Vagina (tissue), 2 donors: Measurements from ENCODE around the gene CISTR. TPM values are rescaled to one million over a fixed set of nuclear protein-coding genes. Genes with fewer than 3 reads are reported as not detected.
A peak's percentile ranks its signal among the peaks of the same experiment; 100 is the strongest.
"Not testable (repeated sequence)": the region's sequence is repeated elsewhere in the genome, so short reads cannot be mapped to it uniquely, and the experiment has no call there.

Experiments used
- DNase-seq, 2 donors: peaks; one replicate each; pipeline ENCODE4 v3.0.0-alpha.2; 2017; ENCODE audit errors: extremely low spot score in 2 of 2
- H3K27ac ChIP-seq: fragments of 200-600 bp; sonication (generic); one replicate; pipeline ENCODE4 v1.5.1; 2019
- H3K27me3 ChIP-seq: fragments of 200-600 bp; sonication (generic); one replicate; pipeline ENCODE4 v1.5.1; 2019
- H3K36me3 ChIP-seq, 2 donors: fragments of 200-600 bp; sonication (generic); one replicate each; pipeline ENCODE4 v1.5.1; 2017 to 2019
- H3K4me1 ChIP-seq: fragments of 200-600 bp; sonication (generic); one replicate; pipeline ENCODE4 v1.5.1; 2019
- H3K4me3 ChIP-seq, 2 donors: fragments of 200-600 bp; sonication (generic); 1 replicate in 1 of 2; 2 replicates in 1 of 2; pipeline ENCODE4 v1.5.1; 2016 to 2019
- H3K9me3 ChIP-seq: fragments of 200-600 bp; sonication (generic); one replicate; pipeline ENCODE4 v1.5.1; 2019
- CTCF ChIP-seq, 3 experiments: fragments of 450-650 bp in 2 of 3; fragments of 200-600 bp in 1 of 3; sonication (generic) in 1 of 3; IDR thresholded peaks; one replicate each; pipeline ENCODE4 v1.5.1; 2017 to 2019; ENCODE audit warnings: antibody characterized with exemption in 3 of 3, mild to moderate bottlenecking in 2 of 3, moderate library complexity in 2 of 3
- POLR2A ChIP-seq, 2 donors: fragments of 450-650 bp; IDR thresholded peaks; one replicate each; pipeline ENCODE4 v1.6.1; 2017; ENCODE audit warnings: antibody characterized with exemption in 2 of 2, mild to moderate bottlenecking in 2 of 2, moderate library complexity in 2 of 2
- POLR2AphosphoS5 ChIP-seq, 2 donors: sonication (generic); formaldehyde crosslinking; IDR thresholded peaks; one replicate each; pipeline ENCODE4 v1.9.0; 2017; ENCODE audit warnings: antibody characterized with exemption in 2 of 2, mild to moderate bottlenecking in 2 of 2, low read depth in 1 of 2; ENCODE audit not compliant: insufficient read depth in 1 of 2
- intact Hi-C: fragments of 100-400 bp; cut with DNase I; formaldehyde crosslinking; loops from one replicate; pipeline ENCODE4 v1.15.1; 2023
- total RNA-seq: library from RNA; depleted of rRNA; stranded (reverse); fragments of >200 nt; gene quantifications from one replicate; pipeline ENCODE4 v1.2.3, GENCODE V29; 2016

The CISTR gene
- total RNA-seq, 1 donor from 2014 or later, result not detected

- H3K27me3 ChIP-seq, result no peaks in the 10 kb centered on the region
- no peaks in the 10 kb centered on the region for H3K9me3 ChIP-seq
- DNase-seq, result no peak
- peak overlapping the region; percentile 72 for H3K27ac ChIP-seq
- peak overlapping the region; percentile 82 to 95 for H3K4me3 ChIP-seq
- intact Hi-C loops, result no loop called here
- TF ChIP-seq CTCF (IDR thresholded peaks at IDR 0.05) (no peak), POLR2A (IDR thresholded peaks at IDR 0.05) (no peak), POLR2AphosphoS5 (IDR thresholded peaks at IDR 0.05; ENCODE audit: insufficient read depth in 1 of 2, low read depth in 1 of 2) (no peak)
- peaks cover 27% of the 10 kb centered on the region for H3K4me1 ChIP-seq
- peaks cover 0 to 41% of the 10 kb centered on the region in 2 donors for H3K36me3 ChIP-seq
Measured at GRCh38 chr12:53725824-53726223, 26.0 kb downstream of the CISTR start.

- no peak overlapping the region for H3K27ac ChIP-seq
- intact Hi-C loops, result no loop called here
- H3K4me1 ChIP-seq, result peaks cover 22% of the 10 kb centered on the region
- no peak overlapping the region for H3K4me3 ChIP-seq
- TF ChIP-seq CTCF (IDR thresholded peaks at IDR 0.05) (no peak), POLR2AphosphoS5 (IDR thresholded peaks at IDR 0.05; ENCODE audit: insufficient read depth in 1 of 2, low read depth in 1 of 2) (no peak), POLR2A (IDR thresholded peaks at IDR 0.05) (no peak)
- no peak for DNase-seq
- peaks cover 0 to 72% of the 10 kb centered on the region in 2 donors for H3K36me3 ChIP-seq
- H3K27me3 ChIP-seq, result no peaks in the 10 kb centered on the region
- no peaks in the 10 kb centered on the region for H3K9me3 ChIP-seq
Measured at GRCh38 chr12:53722450-53723041, 29.2 kb downstream of the CISTR start.

- no peak for DNase-seq
- peaks cover 0 to 80% of the 10 kb centered on the region in 2 donors for H3K36me3 ChIP-seq
- TF ChIP-seq POLR2AphosphoS5 (IDR thresholded peaks at IDR 0.05; ENCODE audit: insufficient read depth in 1 of 2, low read depth in 1 of 2), result no peak
- no peak for TF ChIP-seq CTCF (IDR thresholded peaks at IDR 0.05)
- TF ChIP-seq POLR2A (IDR thresholded peaks at IDR 0.05), result no peak
- no peak overlapping the region for H3K27ac ChIP-seq
- intact Hi-C loops, result no loop called here
- H3K9me3 ChIP-seq, result no peaks in the 10 kb centered on the region
- H3K4me1 ChIP-seq, result peaks cover 12% of the 10 kb centered on the region
- H3K27me3 ChIP-seq, result no peaks in the 10 kb centered on the region
- no peak overlapping the region for H3K4me3 ChIP-seq
Measured at GRCh38 chr12:53720946-53721345, 30.8 kb downstream of the CISTR start.

- Histone ChIP-seq H3K36me3 (peaks cover 0 to 89% of the 10 kb centered on the region in 2 donors), H3K9me3 (no peaks in the 10 kb centered on the region), H3K4me3 (no peak overlapping the region), H3K4me1 (no peaks in the 10 kb centered on the region), H3K27ac (no peak overlapping the region), H3K27me3 (no peaks in the 10 kb centered on the region)
- intact Hi-C loops, result no loop called here
- DNase-seq, result no peak
- TF ChIP-seq POLR2A (IDR thresholded peaks at IDR 0.05) (no peak), POLR2AphosphoS5 (IDR thresholded peaks at IDR 0.05; ENCODE audit: insufficient read depth in 1 of 2, low read depth in 1 of 2) (no peak), CTCF (IDR thresholded peaks at IDR 0.05) (no peak)
Measured at GRCh38 chr12:53719649-53720048, 32.1 kb downstream of the CISTR start.

DNA sequence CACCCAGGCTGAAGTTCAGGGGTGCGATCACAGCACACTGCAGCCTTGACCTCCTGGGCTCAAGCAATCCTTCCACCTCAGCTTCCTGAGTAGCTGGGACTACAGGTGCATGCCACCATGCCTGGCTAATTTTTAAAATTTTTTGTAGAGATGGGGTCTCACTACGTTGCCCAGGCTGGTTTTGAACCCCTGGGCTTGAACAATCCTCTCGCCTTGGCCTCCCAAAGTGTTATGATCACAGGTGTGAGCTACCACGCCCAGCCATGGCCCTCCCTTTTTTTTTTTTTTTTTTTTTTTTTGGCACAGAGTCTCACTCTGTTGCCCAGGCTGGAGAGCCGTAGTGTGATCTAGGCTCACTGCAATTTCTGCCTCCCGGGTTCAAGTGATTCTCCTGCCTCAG is 33.2 kb downstream of the CISTR start:
- H3K27ac ChIP-seq, H3K27me3 ChIP-seq, intact Hi-C loops, H3K4me1 ChIP-seq, H3K9me3 ChIP-seq, H3K4me3 ChIP-seq, DNase-seq: not testable (repeated sequence)
- peaks cover 0 to 89% of the 10 kb centered on the region in 2 donors for H3K36me3 ChIP-seq
